Right renal pelvis (tissue), 4 donors: Measurements from ENCODE around the gene IQSEC1. TPM values are rescaled to one million over a fixed set of nuclear protein-coding genes. Genes with fewer than 3 reads are reported as not detected.

ENCODE experiments used
- DNase-seq, 4 donors: peaks; one replicate each; pipeline ENCODE4 v3.0.0-alpha.2; 2013; ENCODE audit warnings: low read depth in 4 of 4, low spot score in 3 of 4, missing footprints in 1 of 4
- polyA plus RNA-seq, 4 donors: library from polyadenylated mRNA; unstranded; fragments of 120-200 nt; gene quantifications; one replicate each; pipeline ENCODE4 v1.2.1, GENCODE V29; 2013; ENCODE audit not compliant: insufficient read length in 4 of 4

The IQSEC1 gene
- polyA plus RNA-seq, 4 donors, result 29.4 to 35.5 (median 33.1) TPM

GRCh38 chr3:13087320-13087990, 14.2 kb upstream of the IQSEC1 start:
- DNase-seq, result no peak

GRCh38 chr3:13086531-13086981, 13.3 kb upstream of the IQSEC1 start:
- no peak for DNase-seq

- DNase-seq, result no peak
Measured at GRCh38 chr3:13085846-13086179, 12.6 kb upstream of the IQSEC1 start.

- no peak for DNase-seq
Measured at GRCh38 chr3:13085081-13085845, 12.0 kb upstream of the IQSEC1 start.

- DNase-seq, result no peak
Measured at GRCh38 chr3:13083898-13084297, 10.7 kb upstream of the IQSEC1 start.

- DNase-seq, result no peak
Measured at GRCh38 chr3:13083254-13083653, 10.0 kb upstream of the IQSEC1 start.

- DNase-seq, result no peak
Measured at GRCh38 chr3:13082677-13083076, 9.4 kb upstream of the IQSEC1 start.

GRCh38 chr3:13081603-13082360, 8.6 kb upstream of the IQSEC1 start:
- DNase-seq, result no peak

GRCh38 chr3:13080591-13080990, 7.4 kb upstream of the IQSEC1 start:
- no peak for DNase-seq

- no peak for DNase-seq
Measured at GRCh38 chr3:13080026-13080425, 6.8 kb upstream of the IQSEC1 start.

- DNase-seq, result no peak
Measured at GRCh38 chr3:13079510-13079909, 6.3 kb upstream of the IQSEC1 start.

GRCh38 chr3:13079051-13079450, 5.8 kb upstream of the IQSEC1 start:
- DNase-seq, result no peak

- DNase-seq, result no peak
Measured at GRCh38 chr3:13078163-13078905, 5.1 kb upstream of the IQSEC1 start.

- no peak for DNase-seq
Measured at GRCh38 chr3:13077431-13078162, 4.4 kb upstream of the IQSEC1 start.

- DNase-seq, result no peak
Measured at GRCh38 chr3:13075986-13076654, 2.9 kb upstream of the IQSEC1 start.

GRCh38 chr3:13075318-13075717, 2.1 kb upstream of the IQSEC1 start:
- DNase-seq, result no peak

GRCh38 chr3:13074006-13074375, 762 bp upstream of the IQSEC1 start:
- DNase-seq, result no peak

- no peak for DNase-seq
Measured at GRCh38 chr3:13072600-13073325, 466 bp downstream of the IQSEC1 start.

- no peak for DNase-seq
Measured at GRCh38 chr3:13072239-13072599, 1.0 kb downstream of the IQSEC1 start.
